ENCODE data around the gene NLRC3.
"Not testable (repeated sequence)": the region's sequence is repeated elsewhere in the genome, so short reads cannot be mapped to it uniquely, and the experiment has no call there.

The NLRC3 gene, protein sequence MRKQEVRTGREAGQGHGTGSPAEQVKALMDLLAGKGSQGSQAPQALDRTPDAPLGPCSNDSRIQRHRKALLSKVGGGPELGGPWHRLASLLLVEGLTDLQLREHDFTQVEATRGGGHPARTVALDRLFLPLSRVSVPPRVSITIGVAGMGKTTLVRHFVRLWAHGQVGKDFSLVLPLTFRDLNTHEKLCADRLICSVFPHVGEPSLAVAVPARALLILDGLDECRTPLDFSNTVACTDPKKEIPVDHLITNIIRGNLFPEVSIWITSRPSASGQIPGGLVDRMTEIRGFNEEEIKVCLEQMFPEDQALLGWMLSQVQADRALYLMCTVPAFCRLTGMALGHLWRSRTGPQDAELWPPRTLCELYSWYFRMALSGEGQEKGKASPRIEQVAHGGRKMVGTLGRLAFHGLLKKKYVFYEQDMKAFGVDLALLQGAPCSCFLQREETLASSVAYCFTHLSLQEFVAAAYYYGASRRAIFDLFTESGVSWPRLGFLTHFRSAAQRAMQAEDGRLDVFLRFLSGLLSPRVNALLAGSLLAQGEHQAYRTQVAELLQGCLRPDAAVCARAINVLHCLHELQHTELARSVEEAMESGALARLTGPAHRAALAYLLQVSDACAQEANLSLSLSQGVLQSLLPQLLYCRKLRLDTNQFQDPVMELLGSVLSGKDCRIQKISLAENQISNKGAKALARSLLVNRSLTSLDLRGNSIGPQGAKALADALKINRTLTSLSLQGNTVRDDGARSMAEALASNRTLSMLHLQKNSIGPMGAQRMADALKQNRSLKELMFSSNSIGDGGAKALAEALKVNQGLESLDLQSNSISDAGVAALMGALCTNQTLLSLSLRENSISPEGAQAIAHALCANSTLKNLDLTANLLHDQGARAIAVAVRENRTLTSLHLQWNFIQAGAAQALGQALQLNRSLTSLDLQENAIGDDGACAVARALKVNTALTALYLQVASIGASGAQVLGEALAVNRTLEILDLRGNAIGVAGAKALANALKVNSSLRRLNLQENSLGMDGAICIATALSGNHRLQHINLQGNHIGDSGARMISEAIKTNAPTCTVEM

DNA sequence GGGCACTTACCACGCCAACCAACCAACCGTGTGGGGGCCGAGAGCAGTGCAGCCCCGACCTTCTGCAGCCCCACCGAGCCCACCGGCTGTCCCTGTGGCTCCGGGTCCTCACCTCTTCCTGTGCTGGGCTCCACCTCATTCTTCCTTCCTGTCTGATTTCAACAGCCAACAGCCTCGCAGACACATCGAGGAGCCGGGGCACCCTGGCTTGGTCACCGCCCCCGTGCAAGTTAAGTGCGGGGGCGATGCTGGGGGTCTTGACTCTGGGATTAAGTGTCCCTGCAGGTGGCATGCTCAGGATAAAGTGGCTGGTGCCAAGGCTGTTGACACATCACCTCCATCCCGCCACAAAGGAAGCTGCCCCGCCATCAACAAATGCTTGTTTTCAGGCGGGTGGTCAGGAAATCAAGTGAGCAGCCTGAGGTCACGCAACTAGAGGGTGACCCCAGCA is at the start of gene NLRC3:
TSS of gene NLRC3 (minus strand) at position 102 of the 451 bp plus-strand sequence. CDS start 12,367 bp downstream, outside the sequence.
- DNase-seq (ENCODE audit: low spot score): no peak

DNA sequence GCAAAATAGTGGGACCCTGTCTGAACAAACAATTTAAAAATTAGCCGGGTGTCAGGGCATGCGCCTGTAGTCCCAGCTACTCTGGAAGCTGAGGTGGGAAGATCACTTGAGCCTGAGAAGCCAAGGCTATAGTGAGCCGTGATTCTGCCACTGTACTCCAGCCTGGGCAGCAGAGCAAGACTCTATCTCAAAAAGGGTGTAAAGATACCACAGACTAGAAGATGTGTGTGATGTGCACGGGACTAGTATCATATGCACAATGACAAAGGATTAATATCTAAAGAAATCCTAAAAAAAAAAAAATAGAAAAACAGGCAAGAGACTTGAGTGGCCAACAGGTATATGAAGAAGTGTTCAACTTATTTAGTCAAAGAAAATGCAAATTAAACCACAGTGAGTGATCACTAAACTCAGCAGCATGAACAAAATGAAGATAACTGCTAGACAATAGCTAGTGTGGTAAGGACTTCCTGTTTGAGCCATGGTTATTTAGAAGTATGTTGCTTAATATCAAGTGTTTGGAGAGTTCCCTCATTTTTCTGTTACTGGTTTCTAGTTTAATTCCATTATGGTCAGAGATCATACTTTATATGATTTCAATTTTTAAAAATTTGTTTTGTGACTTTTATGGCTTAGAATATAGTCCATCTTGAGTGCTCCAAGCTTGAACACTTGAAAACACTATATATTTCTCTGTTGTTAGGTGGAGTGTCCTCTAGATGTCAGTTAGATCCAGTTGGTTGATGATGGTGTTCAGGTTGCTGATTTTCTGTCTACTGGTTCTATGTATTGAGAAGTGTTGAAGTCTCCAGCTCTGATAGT is 48.9 kb upstream of the NLRC3 start:
- DNase-seq (ENCODE audit: low spot score): no peak

DNA sequence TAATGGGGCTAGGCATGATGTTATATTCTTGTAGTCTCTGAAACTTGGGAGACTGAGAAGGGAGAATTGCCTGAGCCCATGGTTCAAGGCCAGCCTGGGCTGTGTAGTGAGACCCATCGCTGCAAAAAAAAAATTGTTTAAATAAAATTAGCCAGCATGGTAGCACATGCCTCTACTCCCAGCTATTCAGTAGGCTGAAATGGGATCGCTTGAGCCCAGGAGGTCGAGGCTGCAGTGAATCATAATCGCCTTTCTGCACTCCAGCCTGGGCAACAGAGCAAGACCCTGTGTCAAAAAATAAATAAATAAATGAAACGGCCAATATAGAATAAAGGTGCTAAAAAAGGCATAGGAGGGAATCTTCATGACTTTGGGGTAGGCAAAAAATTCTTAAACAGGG is 48.1 kb upstream of the NLRC3 start:
- DNase-seq (ENCODE audit: low spot score): no peak

DNA sequence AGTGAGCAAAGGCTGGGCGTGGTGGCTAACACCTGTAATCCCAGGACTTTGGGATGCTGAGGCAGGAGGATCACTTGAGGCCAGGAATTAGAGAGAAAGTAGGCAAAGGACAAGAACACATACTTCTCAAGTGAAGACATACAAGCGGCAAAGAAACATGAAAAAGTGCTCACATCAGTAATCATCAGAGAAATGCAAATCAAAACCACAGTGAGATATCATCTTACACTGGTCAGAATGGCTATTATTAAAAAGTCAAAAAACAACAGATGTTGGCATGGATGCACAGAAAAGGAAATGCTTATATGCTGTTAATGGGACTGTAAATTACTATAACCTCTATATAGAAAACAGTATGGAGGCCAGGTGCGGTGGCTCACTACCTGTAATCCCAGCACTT is 46.4 kb upstream of the NLRC3 start:
- no peak for DNase-seq (ENCODE audit: low spot score)

DNA sequence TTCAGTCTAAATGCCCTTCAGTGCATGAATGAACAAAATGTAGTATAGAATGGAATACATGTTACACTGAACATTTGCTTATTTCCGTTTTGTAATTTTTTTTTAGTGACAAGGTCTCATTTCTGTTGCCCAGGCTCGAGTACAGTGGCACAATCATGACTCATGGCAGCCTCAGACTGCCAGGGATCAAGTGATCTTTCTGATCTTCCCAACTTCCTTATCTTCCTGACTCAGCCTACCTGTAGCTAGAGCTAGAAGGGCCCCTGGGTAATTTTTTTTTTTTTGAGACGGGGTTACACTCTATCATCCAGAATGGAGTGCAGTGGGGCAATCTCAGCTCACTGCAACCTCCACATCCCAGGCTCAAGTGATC is 41.6 kb upstream of the NLRC3 start:
- peak; percentile 30 for DNase-seq (ENCODE audit: low spot score)

DNA sequence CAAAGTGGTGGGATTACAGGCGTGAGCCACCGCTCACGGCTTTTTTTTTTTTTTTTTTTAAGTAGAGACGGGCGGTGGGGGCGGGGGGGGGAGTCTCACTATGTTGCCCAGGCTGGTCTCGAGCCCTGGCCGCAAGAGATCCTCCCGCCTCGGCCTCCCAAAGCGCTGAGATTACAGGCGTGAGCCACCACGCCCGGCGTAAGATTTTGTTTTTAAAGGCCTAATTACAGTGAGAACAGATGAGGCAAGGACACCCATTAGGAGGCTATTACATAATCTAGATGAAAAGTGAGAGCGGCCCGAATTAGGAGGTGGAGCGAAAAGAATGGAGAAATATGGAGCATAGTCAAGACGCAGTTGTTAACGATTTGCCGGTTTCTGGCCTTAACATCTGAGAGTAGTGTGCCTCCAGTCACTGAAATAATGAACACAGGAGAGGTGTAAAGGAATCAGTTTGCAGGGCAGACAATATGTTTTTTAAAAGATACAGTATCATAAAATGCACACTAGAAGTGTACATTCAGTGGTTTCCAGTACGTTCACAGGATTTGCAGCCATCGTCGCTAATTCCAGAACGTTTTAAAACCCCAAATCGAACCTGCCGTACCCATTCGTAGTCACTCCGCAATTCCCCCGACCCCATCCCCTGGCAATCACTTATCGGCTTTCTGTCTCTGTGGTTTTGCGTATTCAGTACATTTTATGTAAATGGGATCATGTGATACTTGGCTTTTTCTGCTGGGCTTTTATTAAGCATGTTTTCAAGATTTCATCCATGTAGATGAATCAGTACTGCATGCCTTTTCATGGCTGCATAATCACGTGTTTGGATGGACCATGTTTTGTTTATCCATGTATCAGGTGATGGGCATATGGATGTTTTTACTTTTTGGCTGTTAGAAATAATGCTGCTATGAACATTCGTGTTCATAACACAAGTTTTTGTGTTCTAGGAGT is 35.6 kb upstream of the NLRC3 start:
- peak; percentile 23 for DNase-seq (ENCODE audit: low spot score)

DNA sequence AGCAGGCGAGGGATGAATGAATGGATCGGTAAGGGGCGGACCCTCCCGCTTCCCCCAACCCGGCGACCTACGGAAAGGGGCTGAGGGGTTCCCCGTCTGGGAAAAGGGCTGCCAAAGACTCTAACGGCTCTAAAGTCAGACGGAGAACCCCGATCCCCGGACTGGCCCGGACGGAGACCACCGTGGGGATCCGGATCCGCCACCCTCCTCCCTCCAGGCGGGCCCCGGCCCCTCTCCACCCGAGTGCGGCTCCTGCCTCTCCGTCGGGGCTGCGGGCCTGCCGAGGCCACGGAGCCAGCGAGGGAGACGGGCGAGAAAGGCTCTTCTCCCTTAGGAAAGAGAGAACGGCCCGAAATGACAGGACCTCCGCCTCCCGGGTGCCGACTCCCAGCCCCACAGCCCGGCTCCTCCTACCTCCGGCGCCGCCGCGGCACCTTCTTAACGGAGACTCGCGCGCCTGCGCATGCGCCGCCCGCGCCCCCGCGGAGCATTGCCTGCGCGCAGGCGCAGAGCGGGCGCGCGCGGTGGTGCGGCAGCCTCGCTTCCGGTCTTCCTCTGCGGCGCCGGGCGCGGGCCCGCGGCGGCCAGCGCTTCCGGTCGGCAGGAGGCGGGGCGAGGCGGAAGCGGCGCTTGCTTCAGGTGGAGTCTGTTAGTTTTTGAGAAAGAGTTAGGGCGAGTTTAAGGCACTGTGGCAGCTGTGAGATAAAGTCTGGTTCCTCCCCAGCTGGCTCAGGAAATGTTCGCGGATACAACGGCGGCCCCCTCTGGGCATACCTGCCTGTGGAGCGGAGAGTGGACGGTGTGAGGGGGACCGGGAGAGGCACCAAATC is 34.2 kb upstream of the NLRC3 start, which contains the start of gene SLX4:
TSS of gene SLX4 (minus strand) at position 461 of the 830 bp plus-strand sequence. CDS start 2,642 bp downstream, outside the sequence.
- DNase-seq (ENCODE audit: low spot score): peak; percentile 98

DNA sequence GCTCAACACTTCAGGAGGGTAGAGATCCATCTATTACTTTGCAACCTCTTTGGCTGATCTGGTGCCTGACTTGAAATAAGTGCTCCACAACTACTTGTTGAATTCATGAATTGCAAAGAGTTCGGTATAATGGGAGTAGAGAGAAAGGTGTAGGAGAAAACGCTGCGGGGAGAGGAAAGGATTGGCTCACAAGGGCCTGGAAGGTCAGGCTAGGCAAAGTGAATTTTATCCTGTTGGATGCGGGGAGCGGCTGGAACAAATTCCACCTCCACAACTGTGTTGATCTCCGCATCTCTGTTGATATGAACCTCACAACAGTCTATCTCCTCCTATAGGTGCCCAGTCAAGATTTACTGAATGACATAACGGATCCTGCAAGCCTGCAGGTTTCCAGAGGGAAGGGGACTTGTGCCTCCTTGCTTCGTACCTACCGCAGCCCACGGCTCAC is 33.5 kb upstream of the NLRC3 start:
- peak; percentile 43 for DNase-seq (ENCODE audit: low spot score)

DNA sequence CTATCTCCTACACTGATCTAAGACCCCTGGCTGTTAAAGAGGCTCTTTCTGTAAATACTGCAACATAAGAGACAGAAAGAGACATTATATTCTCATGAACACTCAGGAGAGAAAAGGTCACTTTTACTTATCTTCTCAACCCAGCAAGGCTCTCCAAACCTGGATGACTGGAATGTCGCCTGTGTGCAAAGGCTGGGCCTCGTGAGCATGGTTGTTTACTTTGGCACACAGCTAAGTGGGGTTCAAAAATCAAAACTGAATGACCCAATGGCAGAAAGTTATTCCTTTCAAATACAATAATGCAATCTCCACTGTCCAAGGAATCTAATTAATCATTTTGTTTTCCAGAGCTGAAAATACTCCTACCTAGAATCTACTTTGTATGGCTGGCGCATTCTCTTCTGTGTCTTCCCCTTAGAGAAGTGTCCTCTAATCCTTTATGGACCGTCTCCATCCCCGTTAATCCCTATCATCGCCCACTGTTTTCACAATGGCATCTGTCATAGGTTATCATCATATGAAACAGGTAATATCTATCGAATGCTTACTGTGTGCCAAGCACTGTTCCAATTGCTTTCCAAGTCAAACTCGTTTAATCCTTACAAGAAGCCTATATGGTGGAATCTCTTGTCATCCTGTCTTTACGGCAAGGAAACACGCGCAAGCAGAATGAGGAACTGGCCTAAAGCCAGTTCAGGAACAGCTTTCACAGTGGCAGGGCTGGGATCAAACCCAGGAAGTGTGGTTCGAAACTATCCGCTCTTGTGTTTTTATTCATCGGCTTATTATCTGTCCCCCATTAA is 32.9 kb upstream of the NLRC3 start:
- DNase-seq (ENCODE audit: low spot score): peak; percentile 37

DNA sequence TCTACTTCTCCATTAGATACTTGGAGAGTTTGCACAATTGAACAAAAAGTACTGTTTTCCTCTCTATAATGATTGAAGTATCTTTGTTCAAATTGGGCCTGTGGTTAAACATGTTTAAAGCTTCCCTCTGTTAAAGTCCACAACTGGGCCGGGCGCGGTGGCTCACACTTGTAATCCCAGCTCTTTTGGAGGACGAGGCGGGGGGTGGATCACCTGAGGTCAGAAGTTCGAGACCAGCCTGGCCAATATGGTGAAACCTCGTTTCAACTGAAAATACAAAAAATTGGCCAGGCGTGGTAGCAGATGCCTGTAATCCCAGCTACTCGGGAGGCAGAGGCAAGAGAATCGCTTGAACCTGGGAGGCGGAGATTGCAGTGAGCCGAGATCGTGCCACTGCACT is 31.8 kb upstream of the NLRC3 start:
- DNase-seq (ENCODE audit: low spot score): not testable (repeated sequence)

DNA sequence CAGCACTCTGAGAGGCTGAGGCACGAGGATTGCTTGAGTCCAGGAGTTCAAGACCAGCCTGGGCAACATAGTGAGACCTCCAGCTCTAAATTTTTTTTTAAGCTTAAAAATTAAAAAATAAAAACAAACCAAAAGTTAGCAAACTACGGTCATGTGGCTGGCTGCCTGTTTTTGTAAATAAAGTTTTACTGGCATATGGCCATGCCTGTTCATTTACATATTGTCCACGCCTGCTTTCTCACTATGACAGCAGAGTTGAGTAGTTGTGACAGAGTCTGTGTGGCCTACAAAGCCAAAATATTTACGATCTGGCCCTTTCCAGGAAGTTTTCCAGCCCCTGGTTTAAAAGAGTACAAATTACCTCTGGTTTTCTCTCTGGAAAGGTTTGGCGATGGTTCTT is 30.9 kb upstream of the NLRC3 start:
- DNase-seq (ENCODE audit: low spot score): peak; percentile 57

DNA sequence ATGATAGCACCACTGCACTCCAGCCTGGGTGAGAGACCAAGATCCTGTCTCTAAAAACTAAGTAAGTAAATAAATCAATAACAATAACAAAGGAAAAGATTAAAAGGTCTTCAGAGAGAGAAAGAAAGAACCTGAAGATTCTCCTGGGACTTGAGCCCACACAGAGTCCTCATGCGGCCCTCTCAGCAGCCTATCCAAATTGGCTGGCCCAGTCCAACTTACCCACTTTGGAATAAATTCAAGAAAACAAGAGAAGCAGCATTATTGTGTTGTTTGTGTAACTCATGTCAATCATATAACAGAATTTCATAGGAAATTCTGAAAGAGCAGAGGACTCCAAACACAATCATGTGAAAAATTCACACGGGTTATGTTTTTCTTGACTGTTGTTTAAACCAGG is 30.4 kb upstream of the NLRC3 start:
- DNase-seq (ENCODE audit: low spot score): no peak

DNA sequence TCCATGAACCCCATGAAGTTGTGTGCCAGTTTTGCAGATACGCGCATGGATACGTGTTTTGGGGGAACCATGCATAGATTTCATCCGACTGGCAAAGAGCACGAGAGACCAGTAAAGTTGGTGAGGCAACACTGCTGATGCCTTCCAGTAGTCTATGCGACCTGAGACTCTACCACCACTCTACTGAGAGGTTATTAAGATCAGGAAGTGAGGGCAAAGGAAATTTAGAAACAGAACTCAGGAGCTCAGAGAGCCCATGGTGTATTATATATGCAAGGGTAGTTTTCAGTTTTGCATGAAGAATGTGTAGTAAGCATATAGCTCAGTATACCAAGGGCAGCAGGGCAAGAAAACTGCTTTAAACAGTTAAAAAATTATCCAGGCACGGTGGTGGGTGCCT is 30.0 kb upstream of the NLRC3 start:
- no peak for DNase-seq (ENCODE audit: low spot score)

DNA sequence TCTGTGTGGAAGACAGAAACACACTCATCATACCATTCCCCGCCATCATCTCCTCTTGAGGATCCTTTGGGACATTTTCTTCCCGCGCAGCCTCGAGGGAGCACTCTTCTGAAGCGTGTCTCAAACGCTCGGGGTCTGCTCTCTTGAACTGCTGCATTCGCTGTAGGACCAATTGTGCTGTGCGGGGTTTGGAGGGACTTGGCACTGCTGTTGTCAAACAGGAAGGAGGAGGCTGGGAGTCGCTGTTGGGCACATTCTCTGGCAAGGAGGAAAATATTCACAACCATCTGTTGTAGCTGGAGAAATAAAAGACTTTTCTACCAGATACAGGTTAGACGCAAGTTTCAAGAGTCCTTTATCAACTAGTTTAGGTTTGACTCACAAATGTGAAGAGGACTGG is 29.2 kb upstream of the NLRC3 start:
- no peak for DNase-seq (ENCODE audit: low spot score)

DNA sequence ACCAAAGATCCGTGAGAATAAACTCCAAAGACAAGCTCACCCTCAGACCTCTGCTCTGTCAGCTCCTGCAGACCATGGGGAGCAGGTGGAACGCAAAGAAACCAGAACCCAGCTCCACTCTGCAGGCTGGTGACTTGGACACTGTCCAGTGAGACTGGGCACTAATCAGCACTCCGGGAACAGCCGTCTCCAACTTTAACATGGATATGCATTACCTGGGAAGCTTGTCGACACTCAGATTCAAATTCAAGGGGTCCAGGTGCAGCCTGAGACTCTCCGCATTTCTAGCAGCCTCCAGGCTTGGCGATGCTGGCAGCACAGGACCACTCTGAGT is 25.1 kb upstream of the NLRC3 start:
- no peak for DNase-seq (ENCODE audit: low spot score)

DNA sequence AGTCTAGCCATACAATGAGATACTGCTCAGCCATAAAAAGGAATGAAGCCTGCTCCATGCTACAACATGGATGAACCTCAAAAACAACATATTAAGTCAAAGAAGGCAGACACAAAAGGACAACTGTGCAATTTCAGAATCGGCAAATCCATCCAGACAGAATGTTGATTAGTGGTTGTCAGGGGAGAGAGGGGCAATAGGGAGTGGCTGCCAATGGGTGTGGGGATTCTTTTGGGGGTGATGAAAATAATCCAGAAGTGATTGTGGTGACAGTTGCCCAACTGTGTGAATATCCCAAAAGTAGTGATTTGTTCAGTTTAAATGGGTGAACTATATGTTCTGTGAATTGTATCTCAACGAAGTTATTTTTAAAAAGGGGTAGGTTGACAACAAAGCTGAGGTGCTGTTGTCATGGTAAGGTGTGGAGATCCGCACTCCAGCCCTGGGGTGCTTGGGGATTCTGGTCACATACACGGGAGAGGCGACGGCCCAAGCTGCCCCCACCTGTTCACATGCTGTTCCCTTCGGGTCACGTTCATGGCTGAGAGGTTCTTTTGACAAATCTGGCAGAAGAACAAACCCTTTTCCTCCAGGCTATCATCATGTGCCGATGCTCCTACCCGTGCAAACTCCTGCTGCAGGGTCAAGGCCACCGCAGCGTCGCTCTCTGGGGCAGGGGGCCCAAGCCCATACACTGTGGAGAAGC is 24.6 kb upstream of the NLRC3 start:
- no peak for DNase-seq (ENCODE audit: low spot score)

DNA sequence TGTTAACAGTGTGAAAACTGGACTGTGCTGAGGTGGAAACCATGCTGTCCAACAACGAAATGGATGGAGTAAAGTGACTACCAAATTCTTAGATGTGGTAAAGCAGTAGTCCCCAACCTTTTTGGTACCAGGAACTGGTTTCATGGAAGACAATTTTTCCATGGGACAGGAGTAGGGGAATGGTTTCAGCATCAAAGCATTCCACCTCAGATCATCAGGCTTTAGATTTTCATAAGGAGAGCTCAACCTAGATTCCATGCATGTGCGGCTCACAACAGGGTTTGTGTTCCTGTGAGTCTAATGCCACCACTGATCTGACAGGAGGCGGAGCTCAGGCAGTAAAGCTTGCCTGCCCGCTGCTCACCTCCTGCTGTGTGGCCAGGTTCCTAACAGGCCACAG is 22.7 kb upstream of the NLRC3 start:
- no peak for DNase-seq (ENCODE audit: low spot score)

DNA sequence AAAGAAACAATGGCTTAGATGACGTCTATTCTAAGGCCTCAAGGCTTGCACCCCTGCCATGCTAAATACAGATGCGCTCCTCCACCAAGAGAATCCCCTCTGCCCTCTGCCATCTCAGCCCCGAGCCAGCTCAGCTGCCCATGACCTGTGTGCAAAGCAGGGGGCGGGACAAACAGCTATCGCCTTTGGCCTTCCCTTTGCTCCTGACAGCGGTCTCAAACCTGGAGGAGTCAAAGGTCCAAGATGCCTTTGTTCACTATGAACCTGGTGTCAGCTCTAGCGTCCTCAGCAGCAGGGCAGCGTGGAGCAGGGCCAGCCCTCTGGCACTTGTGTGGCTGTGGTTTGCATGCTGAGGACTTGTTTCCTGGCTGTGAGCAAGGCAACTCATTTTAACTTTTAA is 21.9 kb upstream of the NLRC3 start:
- DNase-seq (ENCODE audit: low spot score): no peak

Data from hematopoietic multipotent progenitor cell treated with erythropoietin and hydrocortisone succinate and interleukin-3 and kit ligand, for 17 days (in vitro differentiated cells).